Breast epithelium (tissue), 4 donors: ENCODE measurements around the gene SPATA25. TPM values are rescaled to one million over a fixed set of nuclear protein-coding genes. Genes with fewer than 3 reads are reported as not detected.

Experiments
- DNase-seq, 2 donors: peaks; one replicate each; pipeline ENCODE4 v3.0.0-alpha.2; 2019; ENCODE audit warnings: low spot score in 2 of 2
- H3K27ac ChIP-seq, 2 donors: fragments of 200-600 bp; sonication (generic) in 1 of 2; one replicate each; pipeline ENCODE4 v1.5.1; 2016 to 2019; ENCODE audit warnings: mild to moderate bottlenecking in 1 of 2
- H3K27me3 ChIP-seq, 2 donors: fragments of 200-600 bp; sonication (generic) in 1 of 2; one replicate each; pipeline versions ENCODE4 v1.5.1 to v1.6.0; 2017 to 2019; ENCODE audit warnings: control low read depth in 1 of 2, mild to moderate bottlenecking in 1 of 2
- H3K36me3 ChIP-seq: fragments of 200-600 bp; one replicate; pipeline ENCODE4 v1.5.1; 2019
- H3K4me1 ChIP-seq, 2 donors: fragments of 200-600 bp; sonication (generic); one replicate each; pipeline ENCODE4 v1.5.1; 2016 to 2019; ENCODE audit warnings: control low read depth in 1 of 2
- H3K4me3 ChIP-seq, 3 donors: fragments of 200-600 bp; sonication (generic); 1 replicate in 2 of 3; 2 replicates in 1 of 3; pipeline ENCODE4 v1.5.1; 2016 to 2019; ENCODE audit warnings: mild to moderate bottlenecking in 3 of 3, moderate library complexity in 2 of 3
- H3K9me3 ChIP-seq, 2 donors: fragments of 200-600 bp; sonication (generic) in 1 of 2; one replicate each; pipeline ENCODE4 v1.5.1; 2016 to 2019; ENCODE audit warnings: control low read depth in 1 of 2
- CTCF ChIP-seq, 3 donors: fragments of 450-650 bp; IDR thresholded peaks; one replicate each; pipeline ENCODE4 v1.5.1; 2016 to 2017; ENCODE audit warnings: antibody characterized with exemption in 3 of 3, mild to moderate bottlenecking in 3 of 3, moderate library complexity in 3 of 3
- POLR2A ChIP-seq: fragments of 450-650 bp; IDR thresholded peaks from one replicate; pipeline ENCODE4 v1.6.1; 2016; ENCODE audit warnings: antibody characterized with exemption, mild to moderate bottlenecking, moderate library complexity
- POLR2AphosphoS5 ChIP-seq, 3 donors: sonication (generic); formaldehyde crosslinking; IDR thresholded peaks; one replicate each; pipeline ENCODE4 v1.6.1; 2017; ENCODE audit warnings: antibody characterized with exemption in 3 of 3
- intact Hi-C: fragments of 100-400 bp; cut with DNase I; formaldehyde crosslinking; loops from one replicate; pipeline ENCODE4 v1.15.1; 2023; ENCODE audit warnings: low total_unique reads
- total RNA-seq, 3 donors: library from RNA; depleted of rRNA; stranded (reverse); fragments of >200 nt; gene quantifications; one replicate each; pipeline ENCODE4 v1.1.0, GENCODE V29; 2016

Gene SPATA25
- total RNA-seq, 3 donors from 2014 or later: 3.4 to 3.9 (median 3.7) TPM

- peak within 1 kb of the TSS; percentile 81 to 86 for H3K27ac ChIP-seq
- intact Hi-C loops: no loop called here
- H3K4me3 ChIP-seq: peak within 1 kb of the TSS; percentile 78 to 92 (median 88)
- H3K36me3 ChIP-seq: no peaks in the 10 kb centered on the region
- H3K9me3 ChIP-seq: no peaks in the 10 kb centered on the region
- TF ChIP-seq POLR2AphosphoS5 (IDR thresholded peaks at IDR 0.05) (peak; percentile 6 to 73 (median 29)), CTCF (IDR thresholded peaks at IDR 0.05) (no peak), POLR2A (peak; percentile 10)
- peak; percentile 88 to 97 for DNase-seq
- no peaks in the 10 kb centered on the region for H3K27me3 ChIP-seq
- H3K4me1 ChIP-seq: peaks cover 0 to 17% of the 10 kb centered on the region in 2 donors
These were observed 30.1 kb downstream of the SPATA25 start, which contains the start of the genes ACOT8 and ZSWIM3 for GRCh38 chr20:45857114-45857881. TSS of gene ACOT8 (minus strand) at chr20:45857392. CDS start at chr20:45857315, 77 bp downstream. TSS of gene ZSWIM3 (plus strand) at chr20:45857614. CDS start at chr20:45857826, 212 bp downstream.

GRCh38 chr20:45853484-45853883, 33.9 kb downstream of the SPATA25 start:
- no peaks in the 10 kb centered on the region for H3K9me3 ChIP-seq
- no peaks in the 10 kb centered on the region for H3K27me3 ChIP-seq
- intact Hi-C loops: no loop called here
- no peaks in the 10 kb centered on the region for H3K36me3 ChIP-seq
- H3K27ac ChIP-seq: no peak overlapping the region
- H3K4me1 ChIP-seq: peaks cover 0 to 17% of the 10 kb centered on the region in 2 donors
- TF ChIP-seq POLR2A: no peak
- no peak for TF ChIP-seq CTCF (IDR thresholded peaks at IDR 0.05)
- DNase-seq: no peak
- no peak overlapping the region for H3K4me3 ChIP-seq

GRCh38 chr20:45852326-45852725, 35.1 kb downstream of the SPATA25 start:
- no peak overlapping the region for H3K27ac ChIP-seq
- H3K4me3 ChIP-seq: no peak overlapping the region
- intact Hi-C loops: no loop called here
- H3K27me3 ChIP-seq: no peaks in the 10 kb centered on the region
- H3K4me1 ChIP-seq: peaks cover 0 to 12% of the 10 kb centered on the region in 2 donors
- H3K36me3 ChIP-seq: no peaks in the 10 kb centered on the region
- H3K9me3 ChIP-seq: no peaks in the 10 kb centered on the region
- no peak for TF ChIP-seq CTCF (IDR thresholded peaks at IDR 0.05)
- TF ChIP-seq POLR2AphosphoS5 (IDR thresholded peaks at IDR 0.05): no peak
- TF ChIP-seq POLR2A: no peak
- no peak for DNase-seq

GRCh38 chr20:45851501-45851900, 35.9 kb downstream of the SPATA25 start:
- intact Hi-C loops: no loop called here
- no peaks in the 10 kb centered on the region for H3K36me3 ChIP-seq
- no peak overlapping the region for H3K4me3 ChIP-seq
- no peak overlapping the region for H3K27ac ChIP-seq
- peaks cover 0 to 12% of the 10 kb centered on the region in 2 donors for H3K4me1 ChIP-seq
- DNase-seq: no peak
- TF ChIP-seq POLR2AphosphoS5 (IDR thresholded peaks at IDR 0.05) (no peak), POLR2A (no peak), CTCF (IDR thresholded peaks at IDR 0.05) (no peak)
- H3K27me3 ChIP-seq: no peaks in the 10 kb centered on the region
- H3K9me3 ChIP-seq: no peaks in the 10 kb centered on the region

- Histone ChIP-seq H3K4me3 (no peak overlapping the region), H3K4me1 (peaks cover 0 to 12% of the 10 kb centered on the region in 2 donors), H3K36me3 (no peaks in the 10 kb centered on the region), H3K27me3 (no peaks in the 10 kb centered on the region), H3K9me3 (no peaks in the 10 kb centered on the region), H3K27ac (no peak overlapping the region)
- no peak for TF ChIP-seq CTCF (IDR thresholded peaks at IDR 0.05)
- TF ChIP-seq POLR2A: no peak
- no peak for TF ChIP-seq POLR2AphosphoS5 (IDR thresholded peaks at IDR 0.05)
- intact Hi-C loops: no loop called here
- no peak for DNase-seq
These were observed 36.5 kb downstream of the SPATA25 start for GRCh38 chr20:45850926-45851325.
